HepG2 (cell line): ENCODE data around the gene HES1. TPM values are rescaled to one million over a fixed set of nuclear protein-coding genes. Genes with fewer than 3 reads are reported as not detected.

ENCODE experiments used
- CEBPG ChIP-seq: IDR thresholded peaks from 2 replicates; pipeline ENCODE4 v1.6.1; 2016
- FOXO1 ChIP-seq: sonication (generic); formaldehyde crosslinking; IDR thresholded peaks from 2 replicates; pipeline ENCODE4 v1.4.0; 2020; ENCODE audit warnings: missing genetic modification reagents
- GATAD2A ChIP-seq: IDR thresholded peaks from 2 replicates; pipeline ENCODE4 v1.6.1; 2016
- MAFG ChIP-seq: sonication (generic); formaldehyde crosslinking; IDR thresholded peaks from 2 replicates; pipeline ENCODE4 v1.5.1; 2020; ENCODE audit warnings: mild to moderate bottlenecking, missing genetic modification reagents
- MXD4 ChIP-seq: IDR thresholded peaks from 2 replicates; pipeline ENCODE4 v1.6.1; 2016; ENCODE audit warnings: mild to moderate bottlenecking, missing biosample characterization, missing genetic modification reagents
- NFAT5 ChIP-seq: sonication (generic); formaldehyde crosslinking; IDR thresholded peaks from 2 replicates; pipeline ENCODE4 v1.4.0; 2020; ENCODE audit warnings: missing genetic modification reagents
- NFE2L2 ChIP-seq: fragments of 150-350 bp; IDR thresholded peaks from 2 replicates; pipeline ENCODE4 v1.6.1; 2014; ENCODE audit warnings: low read length
- RARA ChIP-seq: IDR thresholded peaks from 2 replicates; pipeline ENCODE4 v1.6.1; 2016; ENCODE audit warnings: missing genetic modification reagents, missing compliant biosample characterization
- TCF7L2 ChIP-seq: IDR thresholded peaks from 2 replicates; pipeline ENCODE4 v1.6.1; 2011; ENCODE audit warnings: mild to moderate bottlenecking, low read depth, low read length, moderate library complexity
- WIZ ChIP-seq: sonication (generic); formaldehyde crosslinking; IDR thresholded peaks from 2 replicates; pipeline ENCODE4 v1.5.1; 2020; ENCODE audit warnings: mild to moderate bottlenecking, missing genetic modification reagents
- ZNF143 ChIP-seq: sonication (generic); formaldehyde crosslinking; IDR thresholded peaks from 2 replicates; pipeline ENCODE4 v1.4.0; 2020; ENCODE audit warnings: missing genetic modification reagents
- ZNF331 ChIP-seq: sonication (generic); formaldehyde crosslinking; IDR thresholded peaks from 2 replicates; pipeline ENCODE4 v1.4.0; 2020; ENCODE audit warnings: missing genetic modification reagents
- ZNF574 ChIP-seq: sonication (generic); formaldehyde crosslinking; IDR thresholded peaks from 2 replicates; pipeline ENCODE4 v1.4.0; 2020; ENCODE audit warnings: missing genetic modification reagents
- ZNF687 ChIP-seq: sonication (generic); formaldehyde crosslinking; IDR thresholded peaks from 2 replicates; pipeline ENCODE4 v1.5.1; 2020; ENCODE audit warnings: mild to moderate bottlenecking, missing genetic modification reagents, moderate library complexity
- ZNF724P ChIP-seq: sonication (generic); formaldehyde crosslinking; IDR thresholded peaks from 2 replicates; pipeline ENCODE4 v1.8.0; 2022; ENCODE audit warnings: missing genetic modification reagents, borderline replicate concordance
- ZNF782 ChIP-seq: sonication (generic); formaldehyde crosslinking; IDR thresholded peaks from 2 replicates; pipeline ENCODE4 v1.4.0; 2020; ENCODE audit warnings: missing genetic modification reagents, mild to moderate bottlenecking, borderline replicate concordance
- polyA plus RNA-seq, 8 experiments: library from polyadenylated mRNA; depleted of rRNA in 3 of 8; stranded (reverse) in 7 of 8; unstranded in 1 of 8; fragments of >200 nt; fragmentation: Illumina TruSeq in 4 of 8; extraction: Trizol in 4 of 8; gene quantifications; 2 replicates each; pipeline versions ENCODE4 v1.2.1 to v1.2.3, GENCODE V29; 2011 to 2016; ENCODE audit warnings: low read depth in 4 of 8, missing spikeins in 1 of 8, mixed read lengths in 1 of 8; ENCODE audit not compliant: insufficient read depth in 1 of 8
- total RNA-seq, 5 experiments: library from RNA; depleted of rRNA; stranded (reverse); fragments of >200 nt; fragmentation: Illumina TruSeq; extraction: Trizol; gene quantifications; 2 replicates each; pipeline ENCODE4 v1.2.3, GENCODE V29; 2016; ENCODE audit warnings: low read depth in 1 of 5

The HES1 gene
- total and polyA plus RNA-seq, 2 of the 13 experiments (the other 11 are each of a cell fraction or from before 2014, with no cell fraction given), result 15.4 to 19.8 TPM

GRCh38 chr3:194161131-194162045 is 25.4 kb downstream of the HES1 start (continued):
- peak; percentile 60 for TF ChIP-seq ZNF687 (CRISPR knock-in tag)
- peak; percentile 61 for TF ChIP-seq RARA (CRISPR knock-in tag)
- TF ChIP-seq MAFG (CRISPR knock-in tag), result no peak
- no peak for TF ChIP-seq WIZ (CRISPR knock-in tag)
- TF ChIP-seq GATAD2A (CRISPR knock-in tag), result peak; percentile 82
- no peak for TF ChIP-seq NFE2L2
- 0 out of 2 replicates have a peak, but pooled peaks have one; percentile 25 for TF ChIP-seq ZNF574 (CRISPR knock-in tag)
- no peak for TF ChIP-seq NFAT5
- TF ChIP-seq ZNF331 (CRISPR knock-in tag), result peak; percentile 80
- TF ChIP-seq MXD4 (CRISPR knock-in tag), result no peak
- no peak for TF ChIP-seq ZNF782 (CRISPR knock-in tag)
- TF ChIP-seq ZNF724P (CRISPR knock-in tag), result no peak
- peak; percentile 13; the same call in 1 of the 2 replicates for TF ChIP-seq CEBPG
- no peak for TF ChIP-seq TCF7L2
- TF ChIP-seq FOXO1 (CRISPR knock-in tag), result peak; percentile 25; the same call in 1 of the 2 replicates
- no peak for TF ChIP-seq ZNF143 (CRISPR knock-in tag)
